HCT116 (cell line): ENCODE data around the gene FBXO42. TPM values are rescaled to one million over a fixed set of nuclear protein-coding genes. Genes with fewer than 3 reads are reported as not detected.

Source experiments
- ATAC-seq: fragments of 200-7000 bp; cut with Tn5 transposase; 2 replicates; pipeline ENCODE4 v1.9.1; 2020; ENCODE audit warnings: mild to moderate bottlenecking, moderate library complexity
- BruUV-seq: library from RNA; stranded (reverse); fragments of 400-500 nt; replicated peaks from 2 replicates; lab custom pipeline; 2021; lab: Mats Ljungman, UMichigan
- CTCF ChIA-PET: fragments of 300-600 bp; sonication (Branson Sonifier 250); formaldehyde crosslinking; loops from one replicate; lab custom pipeline; 2021; ENCODE audit warnings: antibody characterized with exemption; lab: Charles Lee
- POLR2A ChIA-PET: fragments of 300-600, 350-600 bp; sonication (Branson Sonifier 250); formaldehyde crosslinking; loops from one replicate; lab custom pipeline; 2021; ENCODE audit warnings: antibody characterized with exemption; lab: Charles Lee
- RAD21 ChIA-PET, 2 experiments: fragments of 300-600 bp; sonication (Branson Sonifier 250); formaldehyde crosslinking; loops; one replicate each; lab custom pipeline; 2023; ENCODE audit warnings: low total read pairs in 2 of 2; ENCODE audit not compliant: uncharacterized antibody in 2 of 2, unreplicated experiment in 2 of 2, low non-redundant PET in 1 of 2; lab: Charles Lee
- DNase-seq: peaks from one replicate; pipeline ENCODE4 v3.0.0-alpha.2; 2010; ENCODE audit warnings: low read depth, low spot score
- H2AFZ ChIP-seq: fragments of 200-600 bp; shearing (Covaris generic), sonication (generic); 2 replicates; pipeline ENCODE4 v1.6.1; 2017; ENCODE audit warnings: low read depth, mixed run types, mixed read lengths, antibody characterized with exemption, low read length; ENCODE audit not compliant: poor library complexity, severe bottlenecking
- H3K27ac ChIP-seq: 2 replicates; pipeline ENCODE4 v1.5.1; 2012; ENCODE audit warnings: low read depth, low read length
- H3K27me3 ChIP-seq: fragments of 200-600 bp; sonication (generic); 2 replicates; pipeline ENCODE4 v1.6.1; 2016; ENCODE audit warnings: mixed run types, low read length, mixed read lengths; ENCODE audit not compliant: insufficient read depth
- H3K36me3 ChIP-seq, 2 experiments: fragments of 200-500 bp in 1 of 2; fragments of 200-600 bp in 1 of 2; sonication (Bioruptor generic) in 1 of 2; sonication (generic) in 1 of 2; 2 replicates each; pipeline versions ENCODE4 v1.5.1 to v1.6.1; 2014 to 2016; ENCODE audit warnings: low read length in 2 of 2, inconsistent platforms in 1 of 2, mixed read lengths in 1 of 2, mixed run types in 1 of 2; ENCODE audit not compliant: insufficient read depth in 2 of 2, control insufficient read depth in 1 of 2
- H3K4me1 ChIP-seq, 2 experiments: fragments of 200-600 bp in 1 of 2; sonication (generic) in 1 of 2; 2 replicates each; pipeline versions ENCODE4 v1.5.1 to v1.6.1; 2012 to 2017; ENCODE audit warnings: low read length in 2 of 2, inconsistent platforms in 1 of 2, mild to moderate bottlenecking in 1 of 2, mixed read lengths in 1 of 2, mixed run types in 1 of 2, moderate library complexity in 1 of 2; ENCODE audit not compliant: insufficient read depth in 2 of 2, control insufficient read depth in 1 of 2
- H3K4me2 ChIP-seq: fragments of 200-600 bp; sonication (generic); 2 replicates; pipeline ENCODE4 v1.6.1; 2017; ENCODE audit warnings: mixed run types, low read length, mixed read lengths
- H3K4me3 ChIP-seq, 2 experiments: fragments of 200-600 bp in 1 of 2; sonication (generic) in 1 of 2; replicated peaks in 1 of 2; 2 replicates each; pipeline ENCODE4 v1.5.1; 2011 to 2016; ENCODE audit warnings: low read length in 2 of 2, control low read depth in 1 of 2, low read depth in 1 of 2, mild to moderate bottlenecking in 1 of 2, mixed read lengths in 1 of 2, mixed run types in 1 of 2
- H3K79me2 ChIP-seq: fragments of 200-600 bp; sonication (generic); 2 replicates; pipeline ENCODE4 v1.6.1; 2017; ENCODE audit warnings: mild to moderate bottlenecking, mixed run types, low read length, moderate library complexity, mixed read lengths; ENCODE audit not compliant: insufficient read depth
- H3K9ac ChIP-seq: fragments of 200-600 bp; sonication (generic); 2 replicates; pipeline ENCODE4 v1.6.1; 2016; ENCODE audit warnings: low read length, mixed read lengths
- H3K9me2 ChIP-seq: fragments of 200-600 bp; sonication (generic), shearing (Covaris generic); 2 replicates; pipeline ENCODE4 v1.6.1; 2017; ENCODE audit warnings: mixed run types, mild to moderate bottlenecking, moderate library complexity; ENCODE audit not compliant: insufficient read depth
- H3K9me3 ChIP-seq, 2 experiments: fragments of 200-500 bp in 1 of 2; fragments of 200-600 bp in 1 of 2; sonication (Bioruptor generic) in 1 of 2; sonication (generic) in 1 of 2; 2 replicates each; pipeline ENCODE4 v1.6.1; 2014 to 2017; ENCODE audit warnings: low read length in 2 of 2, mixed read lengths in 2 of 2, inconsistent platforms in 1 of 2, low read depth in 1 of 2, mild to moderate bottlenecking in 1 of 2, mixed run types in 1 of 2, moderate library complexity in 1 of 2; ENCODE audit not compliant: control insufficient read depth in 1 of 2, insufficient read depth in 1 of 2
- H4K20me1 ChIP-seq: fragments of 200-600 bp; sonication (generic), shearing (Covaris generic); 2 replicates; pipeline ENCODE4 v1.6.1; 2017; ENCODE audit warnings: mixed run types, mild to moderate bottlenecking, moderate library complexity; ENCODE audit not compliant: insufficient read depth
- CEBPB ChIP-seq: IDR thresholded peaks from 2 replicates; pipeline ENCODE4 v1.6.1; 2012; ENCODE audit warnings: low read depth
- EGR1 ChIP-seq: IDR thresholded peaks from 2 replicates; pipeline ENCODE4 v1.6.1; 2012; ENCODE audit warnings: low read depth
- EZH2phosphoT487 ChIP-seq: fragments of 200-600 bp; IDR thresholded peaks from 2 replicates; pipeline ENCODE4 v1.6.1; 2018; ENCODE audit warnings: antibody characterized with exemption, borderline replicate concordance
- FOSL1 ChIP-seq: IDR thresholded peaks from 2 replicates; pipeline ENCODE4 v1.6.1; 2012; ENCODE audit warnings: low read depth
- POLR2AphosphoS5 ChIP-seq: IDR thresholded peaks from 2 replicates; pipeline ENCODE4 v1.6.1; 2011; ENCODE audit warnings: mild to moderate bottlenecking, low read depth, low read length, moderate library complexity
- RAD21 ChIP-seq: IDR thresholded peaks from 2 replicates; pipeline ENCODE4 v1.6.1; 2012; ENCODE audit warnings: low read depth, mild to moderate bottlenecking
- SRF ChIP-seq: IDR thresholded peaks from 2 replicates; pipeline ENCODE4 v1.6.1; 2012; ENCODE audit warnings: low read depth
- TCF7L2 ChIP-seq: IDR thresholded peaks from 2 replicates; pipeline ENCODE4 v1.7.0; 2011; ENCODE audit warnings: borderline replicate concordance, inconsistent platforms; ENCODE audit not compliant: insufficient read depth, insufficient read length; ENCODE audit errors: extremely low read depth
- YY1 ChIP-seq: IDR thresholded peaks from 2 replicates; pipeline ENCODE4 v1.6.1; 2011; ENCODE audit warnings: low read length, low read depth, moderate library complexity, mild to moderate bottlenecking; ENCODE audit not compliant: insufficient replicate concordance; ENCODE audit errors: extremely low read depth
- ZFX ChIP-seq: fragments of 450-650 bp; IDR thresholded peaks from 2 replicates; pipeline ENCODE4 v1.6.1; 2017
- intact Hi-C: fragments of 100-400 bp; cut with micrococcal nuclease; formaldehyde crosslinking; loops from 2 replicates; pipeline ENCODE4 v1.10.0; 2022
- total RNA-seq: library from RNA; stranded (reverse); gene quantifications from one replicate; pipeline ENCODE4 v1.2.1, GENCODE V29; 2021; ENCODE audit not compliant: unreplicated experiment
- TF ChIP-seq, protein P1 (sequence below): IDR thresholded peaks from 2 replicates; pipeline ENCODE4 v1.6.1; 2011; ENCODE audit warnings: mild to moderate bottlenecking, low read length, moderate library complexity; ENCODE audit not compliant: insufficient replicate concordance; ENCODE audit errors: extremely low read depth
- TF ChIP-seq, protein P2 (sequence below): IDR thresholded peaks from 2 replicates; pipeline ENCODE4 v1.6.1; 2012
- TF ChIP-seq, protein P3 (sequence below): IDR thresholded peaks from 2 replicates; pipeline ENCODE4 v1.6.1; 2012

Gene FBXO42
- total RNA-seq, 1 experiment from 2014 or later = 20.6 TPM

DNA sequence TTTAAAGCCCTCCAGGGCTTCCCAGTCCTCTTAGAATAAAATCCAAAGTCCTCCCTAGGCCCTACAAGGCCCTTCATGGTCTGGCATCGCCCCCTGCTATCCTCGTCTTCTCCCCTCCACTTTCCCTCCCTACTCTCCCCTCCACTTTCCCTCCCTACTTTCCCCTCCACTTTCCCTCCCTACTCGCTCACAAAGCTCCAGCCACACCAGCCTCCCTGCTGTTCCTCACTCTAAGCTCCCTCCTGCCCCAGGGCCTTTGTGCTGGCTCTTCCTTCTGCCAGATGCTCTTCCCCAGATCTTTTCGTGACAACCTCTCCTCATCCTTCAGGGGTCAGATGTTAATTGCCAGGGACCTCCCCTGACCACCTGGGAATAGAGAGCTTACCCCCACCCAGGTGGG lies 152.6 kb downstream of the FBXO42 start:
- H2AFZ ChIP-seq = no peak overlapping the region
- no peak overlapping the region for H3K4me2 ChIP-seq
- no TSS peak for BruUV-seq
- TF ChIP-seq RAD21 (no peak), FOSL1 (no peak), ZFX (no peak), SRF (no peak), EGR1 (no peak), CEBPB (no peak), EZH2phosphoT487 (no peak), YY1 (no peak), TCF7L2 (no peak), POLR2AphosphoS5 (no peak)
- TF ChIP-seq, protein P1, sequence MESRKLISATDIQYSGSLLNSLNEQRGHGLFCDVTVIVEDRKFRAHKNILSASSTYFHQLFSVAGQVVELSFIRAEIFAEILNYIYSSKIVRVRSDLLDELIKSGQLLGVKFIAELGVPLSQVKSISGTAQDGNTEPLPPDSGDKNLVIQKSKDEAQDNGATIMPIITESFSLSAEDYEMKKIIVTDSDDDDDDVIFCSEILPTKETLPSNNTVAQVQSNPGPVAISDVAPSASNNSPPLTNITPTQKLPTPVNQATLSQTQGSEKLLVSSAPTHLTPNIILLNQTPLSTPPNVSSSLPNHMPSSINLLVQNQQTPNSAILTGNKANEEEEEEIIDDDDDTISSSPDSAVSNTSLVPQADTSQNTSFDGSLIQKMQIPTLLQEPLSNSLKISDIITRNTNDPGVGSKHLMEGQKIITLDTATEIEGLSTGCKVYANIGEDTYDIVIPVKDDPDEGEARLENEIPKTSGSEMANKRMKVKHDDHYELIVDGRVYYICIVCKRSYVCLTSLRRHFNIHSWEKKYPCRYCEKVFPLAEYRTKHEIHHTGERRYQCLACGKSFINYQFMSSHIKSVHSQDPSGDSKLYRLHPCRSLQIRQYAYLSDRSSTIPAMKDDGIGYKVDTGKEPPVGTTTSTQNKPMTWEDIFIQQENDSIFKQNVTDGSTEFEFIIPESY = no peak
- TF ChIP-seq, protein P2, sequence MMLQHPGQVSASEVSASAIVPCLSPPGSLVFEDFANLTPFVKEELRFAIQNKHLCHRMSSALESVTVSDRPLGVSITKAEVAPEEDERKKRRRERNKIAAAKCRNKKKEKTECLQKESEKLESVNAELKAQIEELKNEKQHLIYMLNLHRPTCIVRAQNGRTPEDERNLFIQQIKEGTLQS = no peak
- TF ChIP-seq, protein P3, sequence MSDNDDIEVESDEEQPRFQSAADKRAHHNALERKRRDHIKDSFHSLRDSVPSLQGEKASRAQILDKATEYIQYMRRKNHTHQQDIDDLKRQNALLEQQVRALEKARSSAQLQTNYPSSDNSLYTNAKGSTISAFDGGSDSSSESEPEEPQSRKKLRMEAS = no peak
- RAD21 ChIA-PET = no interaction called here
- H3K27me3 ChIP-seq = no peaks in the 10 kb centered on the region
- H3K4me1 ChIP-seq = no peaks in the 10 kb centered on the region
- no peaks in the 10 kb centered on the region for H4K20me1 ChIP-seq
- DNase-seq (no peak), ATAC-seq (no peak)
- CTCF ChIA-PET = no interaction called here
- peak overlapping the region; percentile 5; the same call in 1 of the 2 replicates for H3K27ac ChIP-seq
- no peaks in the 10 kb centered on the region; the same call in 1 of the 2 replicates for H3K79me2 ChIP-seq
- POLR2A ChIA-PET = no interaction called here
- no peaks in the 10 kb centered on the region for H3K9me3 ChIP-seq
- intact Hi-C loops = no loop called here
- H3K4me3 ChIP-seq = no peak overlapping the region
- H3K36me3 ChIP-seq = peaks cover 21 to 26% of the 10 kb centered on the region in 2 experiments; a peak in 3 of 4 replicates
- no peaks in the 10 kb centered on the region for H3K9me2 ChIP-seq
- H3K9ac ChIP-seq = no peak overlapping the region
